ENCODE measurements around the gene STX7. TPM values are rescaled to one million over a fixed set of nuclear protein-coding genes. Genes with fewer than 3 reads are reported as not detected.
A peak's percentile ranks its signal among the peaks of the same experiment; 100 is the strongest.

The STX7 gene
- total RNA-seq, 4 donors from 2014 or later: 43.2 to 81.4 (median 49.9) TPM

DNA sequence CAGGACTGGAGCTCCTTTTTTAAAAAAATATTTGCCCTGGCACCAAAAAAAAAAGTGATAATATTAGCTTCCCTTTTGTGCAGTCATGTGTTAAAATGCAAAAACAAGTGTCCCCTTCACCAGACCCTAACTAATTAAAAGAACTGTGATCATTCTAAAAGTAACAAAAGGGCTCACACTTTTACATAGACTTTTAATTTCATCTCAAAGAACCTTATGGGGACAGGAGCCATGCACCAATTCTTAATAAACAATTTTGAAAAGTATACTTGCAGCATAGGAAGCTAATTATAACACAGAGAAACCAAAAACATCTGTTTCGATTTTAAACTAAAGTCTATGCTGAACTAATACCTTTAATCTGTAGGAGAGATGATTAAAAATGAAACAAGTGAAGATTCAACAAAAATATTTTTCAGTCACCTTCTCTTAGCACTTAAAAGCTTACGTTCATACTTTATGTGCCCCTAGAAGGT, 17.3 kb downstream of the STX7 start:
- no peak for DNase-seq (ENCODE audit: extremely low spot score)
- intact Hi-C loops (cut with DNase I): no loop called here
- Histone ChIP-seq H3K36me3 (peaks cover 4 to 20% (median 13%) of the 10 kb centered on the region in 4 donors), H3K27me3 (no peaks in the 10 kb centered on the region), H3K27ac (replicated peaks in 1 of 4) (no peak overlapping the region), H3K4me3 (no peak overlapping the region), H3K4me1 (peaks cover 10 to 45% (median 28%) of the 10 kb centered on the region in 4 donors), H3K9me3 (no peaks in the 10 kb centered on the region)
- WGBS: 50% methylated on average over 2 of the region's 2 CpGs
- TF ChIP-seq POLR2A (IDR thresholded peaks at IDR 0.05; ENCODE audit: low read depth): no peak
- no peak for TF ChIP-seq CTCF (IDR thresholded peaks at IDR 0.05)
- TF ChIP-seq EP300 (IDR thresholded peaks at IDR 0.05): no peak
- TF ChIP-seq POLR2AphosphoS5 (IDR thresholded peaks at IDR 0.05): no peak

GRCh38 chr6:132494954-132495353, 18.0 kb downstream of the STX7 start:
- Histone ChIP-seq H3K4me3 (no peak overlapping the region), H3K36me3 (peaks cover 4 to 20% (median 9%) of the 10 kb centered on the region in 4 donors), H3K27me3 (no peaks in the 10 kb centered on the region), H3K9me3 (no peaks in the 10 kb centered on the region), H3K4me1 (peaks cover 17 to 52% (median 35%) of the 10 kb centered on the region in 4 donors), H3K27ac (replicated peaks in 1 of 4) (no peak overlapping the region)
- no peak for DNase-seq (ENCODE audit: extremely low spot score)
- intact Hi-C loops (cut with DNase I): no loop called here
- 83% methylated on average over 2 of the region's 2 CpGs for WGBS
- TF ChIP-seq CTCF (IDR thresholded peaks at IDR 0.05): no peak
- TF ChIP-seq POLR2AphosphoS5 (IDR thresholded peaks at IDR 0.05): no peak
- TF ChIP-seq EP300 (IDR thresholded peaks at IDR 0.05): no peak
- TF ChIP-seq POLR2A (IDR thresholded peaks at IDR 0.05; ENCODE audit: low read depth): no peak

GRCh38 chr6:132491881-132492280, 21.0 kb downstream of the STX7 start:
- no peak for DNase-seq (ENCODE audit: extremely low spot score)
- H3K9me3 ChIP-seq: no peaks in the 10 kb centered on the region
- peaks cover 23 to 50% (median 42%) of the 10 kb centered on the region in 4 donors for H3K4me1 ChIP-seq
- no peaks in the 10 kb centered on the region for H3K27me3 ChIP-seq
- intact Hi-C loops (cut with DNase I): no loop called here
- H3K36me3 ChIP-seq: peaks cover 0 to 4% (median 0%) of the 10 kb centered on the region in 4 donors
- WGBS: 85% methylated on average over 1 of the region's 1 CpG
- H3K4me3 ChIP-seq: no peak overlapping the region
- H3K27ac ChIP-seq (replicated peaks in 1 of 4): peak overlapping the region in 1 of 4 donors; percentile 5
- no peak for TF ChIP-seq POLR2A (IDR thresholded peaks at IDR 0.05; ENCODE audit: low read depth)
- no peak for TF ChIP-seq EP300 (IDR thresholded peaks at IDR 0.05)
- no peak for TF ChIP-seq POLR2AphosphoS5 (IDR thresholded peaks at IDR 0.05)
- TF ChIP-seq CTCF (IDR thresholded peaks at IDR 0.05): no peak

- H3K27ac ChIP-seq (replicated peaks in 1 of 4): peak overlapping the region in 2 of 4 donors; percentile 5 to 52
- no peak for DNase-seq (ENCODE audit: extremely low spot score)
These were observed 21.6 kb downstream of the STX7 start for GRCh38 chr6:132491303-132491702.

DNA sequence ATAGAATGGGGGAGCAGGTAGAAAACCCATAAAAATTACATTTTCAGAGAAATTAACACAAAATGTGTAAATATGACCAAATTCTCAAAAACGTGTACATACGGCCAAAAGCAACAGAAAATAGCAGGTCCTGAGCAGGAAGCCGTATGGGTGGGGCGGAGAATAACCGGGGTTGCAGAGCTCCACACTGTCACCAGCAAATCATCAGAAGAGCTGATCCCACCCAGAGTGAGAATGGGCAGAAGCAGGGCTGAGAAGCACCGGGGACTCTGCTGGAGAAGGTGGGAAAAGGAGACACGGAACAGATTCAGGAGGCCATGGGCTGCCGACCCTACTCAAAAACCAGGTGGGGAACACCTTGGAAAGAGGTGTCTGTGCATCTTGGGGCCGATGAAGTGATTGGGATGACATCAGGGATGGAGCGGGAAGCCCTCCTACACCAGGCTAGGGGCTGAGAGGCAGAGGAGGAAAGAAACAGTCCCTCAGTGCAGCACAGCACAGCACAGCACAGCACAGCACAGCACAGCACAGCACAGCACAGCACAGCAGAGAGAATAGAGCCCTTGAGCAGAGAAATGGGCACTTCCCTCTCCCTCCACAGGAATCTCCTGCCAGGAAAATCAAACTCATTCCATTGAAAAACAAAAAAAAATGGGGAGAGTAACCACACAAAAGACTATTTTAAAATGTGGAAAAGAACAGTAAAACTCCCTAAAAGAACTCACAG, 22.3 kb downstream of the STX7 start:
- peak overlapping the region; percentile 14 to 52 (median 36) for H3K27ac ChIP-seq (replicated peaks in 1 of 4)
- 76% methylated on average over 10 of the region's 10 CpGs for WGBS
- peak overlapping the region in 1 of 4 donors; percentile 5 for H3K4me3 ChIP-seq
- no peaks in the 10 kb centered on the region for H3K9me3 ChIP-seq
- TF ChIP-seq POLR2A (IDR thresholded peaks at IDR 0.05; ENCODE audit: low read depth) (no peak), POLR2AphosphoS5 (IDR thresholded peaks at IDR 0.05) (no peak), CTCF (IDR thresholded peaks at IDR 0.05) (no peak), EP300 (IDR thresholded peaks at IDR 0.05) (no peak)
- DNase-seq (ENCODE audit: extremely low spot score): no peak
- peaks cover 23 to 38% (median 34%) of the 10 kb centered on the region in 4 donors for H3K4me1 ChIP-seq
- no peaks in the 10 kb centered on the region for H3K27me3 ChIP-seq
- intact Hi-C loops (cut with DNase I): no loop called here
- H3K36me3 ChIP-seq: peaks cover 0 to 4% (median 0%) of the 10 kb centered on the region in 4 donors

More at GRCh38 chr6:132491303-132491702, 21.6 kb downstream of the STX7 start:
- 86% methylated on average over 5 of the region's 5 CpGs for WGBS
- no peaks in the 10 kb centered on the region for H3K27me3 ChIP-seq
- intact Hi-C loops (cut with DNase I): no loop called here
- H3K36me3 ChIP-seq: peaks cover 0 to 4% (median 0%) of the 10 kb centered on the region in 4 donors
- no peaks in the 10 kb centered on the region for H3K9me3 ChIP-seq
- H3K4me1 ChIP-seq: peaks cover 23 to 44% (median 40%) of the 10 kb centered on the region in 4 donors
- no peak overlapping the region for H3K4me3 ChIP-seq
- TF ChIP-seq POLR2A (IDR thresholded peaks at IDR 0.05; ENCODE audit: low read depth): no peak

Measured in esophagus muscularis mucosa (tissue), 4 donors.